ENCODE results near the gene HFE.

HFE gene
- long read RNA-seq: 0 reads

GRCh38 chr6:26087284-26088115, at the start of gene HFE:
Gene HFE, plus strand, starts transcription at chr6:26087429. Its CDS starts 12 bp downstream, at chr6:26087441.
- no peak within 1 kb of the TSS for H3K27ac ChIP-seq (replicated peaks)
- DNase-seq (ENCODE audit: low read depth in 1 of 2, low spot score in 1 of 2): peak in 1 of 2 experiments; percentile 8
- TF ChIP-seq GABPA (IDR thresholded peaks at IDR 0.05; ENCODE audit: low read depth): no peak
- TF ChIP-seq REST (IDR thresholded peaks at IDR 0.05; ENCODE audit: insufficient replicate concordance, low read depth): no peak
- H3K4me3 ChIP-seq (replicated peaks; ENCODE audit: insufficient read depth, low read length): peak within 1 kb of the TSS; percentile 44
- H3K27me3 ChIP-seq (ENCODE audit: insufficient read depth, poor library complexity, severe bottlenecking): no peaks in the 10 kb centered on the region

- Histone ChIP-seq H3K27ac (replicated peaks) (no peak overlapping the region), H3K27me3 (ENCODE audit: insufficient read depth, poor library complexity, severe bottlenecking) (no peaks in the 10 kb centered on the region), H3K4me3 (replicated peaks; ENCODE audit: insufficient read depth, low read length) (no peak overlapping the region)
- no peak for TF ChIP-seq SPI1 (IDR thresholded peaks at IDR 0.05; ENCODE audit: borderline replicate concordance, low read depth)
- TF ChIP-seq REST (IDR thresholded peaks at IDR 0.05; ENCODE audit: insufficient replicate concordance, low read depth): no peak
- TF ChIP-seq CTCF (IDR thresholded peaks at IDR 0.05; ENCODE audit: insufficient read depth, low read length): no peak
- no peak for TF ChIP-seq GABPA (IDR thresholded peaks at IDR 0.05; ENCODE audit: low read depth)
- no peak for TF ChIP-seq POLR2AphosphoS5 (IDR thresholded peaks at IDR 0.05; ENCODE audit: low read depth)
- no peak for DNase-seq (ENCODE audit: low read depth in 1 of 2, low spot score in 1 of 2)
Measured at GRCh38 chr6:26041946-26042345, 45.3 kb upstream of the HFE start.

- TF ChIP-seq CTCF (IDR thresholded peaks at IDR 0.05; ENCODE audit: insufficient read depth, low read length): no peak
- TF ChIP-seq GABPA (IDR thresholded peaks at IDR 0.05; ENCODE audit: low read depth): no peak
- DNase-seq (ENCODE audit: low read depth in 1 of 2, low spot score in 1 of 2): peak in 1 of 2 experiments; percentile 84
- H3K4me3 ChIP-seq (replicated peaks; ENCODE audit: insufficient read depth, low read length): no peak overlapping the region
- peak overlapping the region; percentile 83 for H3K27ac ChIP-seq (replicated peaks)
- no peaks in the 10 kb centered on the region for H3K27me3 ChIP-seq (ENCODE audit: insufficient read depth, poor library complexity, severe bottlenecking)
Measured at GRCh38 chr6:26043384-26044139, 43.7 kb upstream of the HFE start.

All from HL-60 (cell line).